ENCODE measurements around the gene LMO7.

Gene LMO7

GRCh38 chr13:75648446-75648845 lies 12.3 kb downstream of the LMO7 start:
- H3K4me1 ChIP-seq (ENCODE audit: control insufficient read depth, low read depth, low read length): no peaks in the 10 kb centered on the region
- H3K36me3 ChIP-seq (ENCODE audit: control insufficient read depth, low read depth, low read length): no peaks in the 10 kb centered on the region
- no peak overlapping the region for H3K4me3 ChIP-seq (ENCODE audit: low read length)
- no peaks in the 10 kb centered on the region for H3K9me3 ChIP-seq (ENCODE audit: control insufficient read depth, low read depth, low read length)
- H3K9ac ChIP-seq (ENCODE audit: low read length): no peak overlapping the region
- no peaks in the 10 kb centered on the region for H3K27me3 ChIP-seq (ENCODE audit: control insufficient read depth, insufficient read depth, low read length)
- H3K27ac ChIP-seq (ENCODE audit: low read length): no peak overlapping the region

GRCh38 chr13:75651013-75651412 lies 14.9 kb downstream of the LMO7 start:
- no peaks in the 10 kb centered on the region for H3K9me3 ChIP-seq (ENCODE audit: control insufficient read depth, low read depth, low read length)
- H3K27me3 ChIP-seq (ENCODE audit: control insufficient read depth, insufficient read depth, low read length): no peaks in the 10 kb centered on the region
- H3K36me3 ChIP-seq (ENCODE audit: control insufficient read depth, low read depth, low read length): no peaks in the 10 kb centered on the region
- no peak overlapping the region for H3K27ac ChIP-seq (ENCODE audit: low read length)
- no peak overlapping the region for H3K9ac ChIP-seq (ENCODE audit: low read length)
- no peaks in the 10 kb centered on the region for H3K4me1 ChIP-seq (ENCODE audit: control insufficient read depth, low read depth, low read length)
- H3K4me3 ChIP-seq (ENCODE audit: low read length): no peak overlapping the region

GRCh38 chr13:75652726-75653125 lies 16.6 kb downstream of the LMO7 start:
- no peak overlapping the region for H3K27ac ChIP-seq (ENCODE audit: low read length)
- no peaks in the 10 kb centered on the region for H3K4me1 ChIP-seq (ENCODE audit: control insufficient read depth, low read depth, low read length)

GRCh38 chr13:75656425-75656989 lies 20.4 kb downstream of the LMO7 start:
- Histone ChIP-seq H3K4me1 (ENCODE audit: control insufficient read depth, low read depth, low read length) (no peaks in the 10 kb centered on the region), H3K27me3 (ENCODE audit: control insufficient read depth, insufficient read depth, low read length) (no peaks in the 10 kb centered on the region), H3K4me3 (ENCODE audit: low read length) (no peak overlapping the region), H3K9me3 (ENCODE audit: control insufficient read depth, low read depth, low read length) (no peaks in the 10 kb centered on the region), H3K9ac (ENCODE audit: low read length) (no peak overlapping the region), H3K36me3 (ENCODE audit: control insufficient read depth, low read depth, low read length) (no peaks in the 10 kb centered on the region), H3K27ac (ENCODE audit: low read length) (no peak overlapping the region)

More at GRCh38 chr13:75652726-75653125, 16.6 kb downstream of the LMO7 start:
- H3K9me3 ChIP-seq (ENCODE audit: control insufficient read depth, low read depth, low read length): no peaks in the 10 kb centered on the region
- H3K27me3 ChIP-seq (ENCODE audit: control insufficient read depth, insufficient read depth, low read length): no peaks in the 10 kb centered on the region
- H3K36me3 ChIP-seq (ENCODE audit: control insufficient read depth, low read depth, low read length): no peaks in the 10 kb centered on the region
- no peak overlapping the region for H3K4me3 ChIP-seq (ENCODE audit: low read length)
- no peak overlapping the region for H3K9ac ChIP-seq (ENCODE audit: low read length)

- Histone ChIP-seq H3K27me3 (ENCODE audit: control insufficient read depth, insufficient read depth, low read length) (no peaks in the 10 kb centered on the region), H3K4me3 (ENCODE audit: low read length) (no peak overlapping the region), H3K4me1 (ENCODE audit: control insufficient read depth, low read depth, low read length) (no peaks in the 10 kb centered on the region), H3K27ac (ENCODE audit: low read length) (no peak overlapping the region), H3K36me3 (ENCODE audit: control insufficient read depth, low read depth, low read length) (no peaks in the 10 kb centered on the region), H3K9ac (ENCODE audit: low read length) (no peak overlapping the region), H3K9me3 (ENCODE audit: control insufficient read depth, low read depth, low read length) (no peaks in the 10 kb centered on the region)
These were observed 21.0 kb downstream of the LMO7 start for GRCh38 chr13:75657111-75657510.

GRCh38 chr13:75660694-75661093 lies 24.6 kb downstream of the LMO7 start:
- no peak overlapping the region for H3K4me3 ChIP-seq (ENCODE audit: low read length)
- no peaks in the 10 kb centered on the region for H3K36me3 ChIP-seq (ENCODE audit: control insufficient read depth, low read depth, low read length)
- no peak overlapping the region for H3K9ac ChIP-seq (ENCODE audit: low read length)
- H3K9me3 ChIP-seq (ENCODE audit: control insufficient read depth, low read depth, low read length): no peaks in the 10 kb centered on the region
- H3K27ac ChIP-seq (ENCODE audit: low read length): no peak overlapping the region
- H3K27me3 ChIP-seq (ENCODE audit: control insufficient read depth, insufficient read depth, low read length): no peaks in the 10 kb centered on the region
- H3K4me1 ChIP-seq (ENCODE audit: control insufficient read depth, low read depth, low read length): no peaks in the 10 kb centered on the region

GRCh38 chr13:75661443-75661842 lies 25.3 kb downstream of the LMO7 start:
- H3K9me3 ChIP-seq (ENCODE audit: control insufficient read depth, low read depth, low read length): no peaks in the 10 kb centered on the region
- no peak overlapping the region for H3K9ac ChIP-seq (ENCODE audit: low read length)
- H3K4me1 ChIP-seq (ENCODE audit: control insufficient read depth, low read depth, low read length): no peaks in the 10 kb centered on the region
- no peak overlapping the region for H3K4me3 ChIP-seq (ENCODE audit: low read length)
- no peak overlapping the region for H3K27ac ChIP-seq (ENCODE audit: low read length)
- H3K27me3 ChIP-seq (ENCODE audit: control insufficient read depth, insufficient read depth, low read length): no peaks in the 10 kb centered on the region
- no peaks in the 10 kb centered on the region for H3K36me3 ChIP-seq (ENCODE audit: control insufficient read depth, low read depth, low read length)

- no peaks in the 10 kb centered on the region for H3K4me1 ChIP-seq (ENCODE audit: control insufficient read depth, low read depth, low read length)
- H3K36me3 ChIP-seq (ENCODE audit: control insufficient read depth, low read depth, low read length): no peaks in the 10 kb centered on the region
- no peak overlapping the region for H3K4me3 ChIP-seq (ENCODE audit: low read length)
- no peak overlapping the region for H3K27ac ChIP-seq (ENCODE audit: low read length)
- no peak overlapping the region for H3K9ac ChIP-seq (ENCODE audit: low read length)
- no peaks in the 10 kb centered on the region for H3K27me3 ChIP-seq (ENCODE audit: control insufficient read depth, insufficient read depth, low read length)
- H3K9me3 ChIP-seq (ENCODE audit: control insufficient read depth, low read depth, low read length): no peaks in the 10 kb centered on the region
These were observed 30.7 kb downstream of the LMO7 start for GRCh38 chr13:75666646-75667351.

GRCh38 chr13:75669706-75670105 lies 33.6 kb downstream of the LMO7 start:
- Histone ChIP-seq H3K9ac (ENCODE audit: low read length) (no peak overlapping the region), H3K4me3 (ENCODE audit: low read length) (no peak overlapping the region), H3K4me1 (ENCODE audit: control insufficient read depth, low read depth, low read length) (no peaks in the 10 kb centered on the region), H3K27me3 (ENCODE audit: control insufficient read depth, insufficient read depth, low read length) (no peaks in the 10 kb centered on the region), H3K36me3 (ENCODE audit: control insufficient read depth, low read depth, low read length) (no peaks in the 10 kb centered on the region), H3K27ac (ENCODE audit: low read length) (no peak overlapping the region), H3K9me3 (ENCODE audit: control insufficient read depth, low read depth, low read length) (no peaks in the 10 kb centered on the region)

- Histone ChIP-seq H3K27me3 (ENCODE audit: control insufficient read depth, insufficient read depth, low read length) (no peaks in the 10 kb centered on the region), H3K4me3 (ENCODE audit: low read length) (no peak overlapping the region), H3K9ac (ENCODE audit: low read length) (no peak overlapping the region), H3K36me3 (ENCODE audit: control insufficient read depth, low read depth, low read length) (no peaks in the 10 kb centered on the region), H3K4me1 (ENCODE audit: control insufficient read depth, low read depth, low read length) (no peaks in the 10 kb centered on the region), H3K9me3 (ENCODE audit: control insufficient read depth, low read depth, low read length) (no peaks in the 10 kb centered on the region), H3K27ac (ENCODE audit: low read length) (no peak overlapping the region)
These were observed 34.4 kb downstream of the LMO7 start for GRCh38 chr13:75670496-75670895.

GRCh38 chr13:75675421-75675820 lies 39.3 kb downstream of the LMO7 start:
- H3K27me3 ChIP-seq (ENCODE audit: control insufficient read depth, insufficient read depth, low read length): no peaks in the 10 kb centered on the region

GRCh38 chr13:75679459-75679858 lies 43.3 kb downstream of the LMO7 start:
- Histone ChIP-seq H3K4me1 (ENCODE audit: control insufficient read depth, low read depth, low read length) (peaks cover 8% of the 10 kb centered on the region), H3K27me3 (ENCODE audit: control insufficient read depth, insufficient read depth, low read length) (no peaks in the 10 kb centered on the region), H3K27ac (ENCODE audit: low read length) (no peak overlapping the region), H3K36me3 (ENCODE audit: control insufficient read depth, low read depth, low read length) (no peaks in the 10 kb centered on the region), H3K4me3 (ENCODE audit: low read length) (no peak overlapping the region), H3K9me3 (ENCODE audit: control insufficient read depth, low read depth, low read length) (no peaks in the 10 kb centered on the region), H3K9ac (ENCODE audit: low read length) (no peak overlapping the region)

More at GRCh38 chr13:75675421-75675820, 39.3 kb downstream of the LMO7 start:
- H3K4me3 ChIP-seq (ENCODE audit: low read length): no peak overlapping the region
- no peak overlapping the region for H3K9ac ChIP-seq (ENCODE audit: low read length)
- peaks cover 8% of the 10 kb centered on the region for H3K4me1 ChIP-seq (ENCODE audit: control insufficient read depth, low read depth, low read length)
- H3K27ac ChIP-seq (ENCODE audit: low read length): no peak overlapping the region
- H3K9me3 ChIP-seq (ENCODE audit: control insufficient read depth, low read depth, low read length): no peaks in the 10 kb centered on the region
- H3K36me3 ChIP-seq (ENCODE audit: control insufficient read depth, low read depth, low read length): no peaks in the 10 kb centered on the region
